Activated naive CD8-positive, alpha-beta T cell treated with anti-CD3 and anti-CD28 coated beads, Interleukin-2, amount 10 ng/mL, durations not matched to agents 7 days and 5 days (primary cell): ENCODE results near the gene SEMA5B. TPM values are rescaled to one million over a fixed set of nuclear protein-coding genes. Genes with fewer than 3 reads are reported as not detected.

Source experiments
- ATAC-seq: fragments of 150-1000 bp; cut with Tn5 transposase; one replicate; pipeline ENCODE4 v1.10.0; 2021; ENCODE audit warnings: low read depth, moderate library complexity
- POLR2A ChIA-PET: fragments of 350-600 bp; sonication (Branson Sonifier 250); formaldehyde crosslinking; loops from one replicate; lab custom pipeline; 2021; ENCODE audit warnings: antibody characterized with exemption; lab: Charles Lee
- DNase-seq: peaks from one replicate; pipeline ENCODE4 v3.0.0; 2021
- H3K27ac Mint-ChIP-seq: one replicate; pipeline ENCODE4 v1.8.0; 2022; ENCODE audit warnings: mild to moderate bottlenecking, mixed read lengths
- H3K27me3 Mint-ChIP-seq: one replicate; pipeline ENCODE4 v1.8.0; 2022; ENCODE audit warnings: mild to moderate bottlenecking, moderate library complexity, mixed read lengths
- H3K36me3 Mint-ChIP-seq: one replicate; pipeline ENCODE4 v1.8.0; 2021; ENCODE audit warnings: mild to moderate bottlenecking, mixed read lengths
- H3K4me1 Mint-ChIP-seq: one replicate; pipeline ENCODE4 v1.8.0; 2021; ENCODE audit warnings: mixed read lengths
- H3K4me3 Mint-ChIP-seq: one replicate; pipeline ENCODE4 v1.8.0; 2022; ENCODE audit warnings: mild to moderate bottlenecking, moderate library complexity, mixed read lengths
- H3K9me3 Mint-ChIP-seq: one replicate; pipeline ENCODE4 v1.8.0; 2021; ENCODE audit warnings: mixed read lengths
- total RNA-seq, 2 experiments: library from RNA; stranded (reverse); gene quantifications; one replicate each; pipeline ENCODE4 v1.2.3, GENCODE V29; 2021

The SEMA5B gene
- total RNA-seq, 2 experiments from 2014 or later, result 0.17 to 0.28 TPM

DNA sequence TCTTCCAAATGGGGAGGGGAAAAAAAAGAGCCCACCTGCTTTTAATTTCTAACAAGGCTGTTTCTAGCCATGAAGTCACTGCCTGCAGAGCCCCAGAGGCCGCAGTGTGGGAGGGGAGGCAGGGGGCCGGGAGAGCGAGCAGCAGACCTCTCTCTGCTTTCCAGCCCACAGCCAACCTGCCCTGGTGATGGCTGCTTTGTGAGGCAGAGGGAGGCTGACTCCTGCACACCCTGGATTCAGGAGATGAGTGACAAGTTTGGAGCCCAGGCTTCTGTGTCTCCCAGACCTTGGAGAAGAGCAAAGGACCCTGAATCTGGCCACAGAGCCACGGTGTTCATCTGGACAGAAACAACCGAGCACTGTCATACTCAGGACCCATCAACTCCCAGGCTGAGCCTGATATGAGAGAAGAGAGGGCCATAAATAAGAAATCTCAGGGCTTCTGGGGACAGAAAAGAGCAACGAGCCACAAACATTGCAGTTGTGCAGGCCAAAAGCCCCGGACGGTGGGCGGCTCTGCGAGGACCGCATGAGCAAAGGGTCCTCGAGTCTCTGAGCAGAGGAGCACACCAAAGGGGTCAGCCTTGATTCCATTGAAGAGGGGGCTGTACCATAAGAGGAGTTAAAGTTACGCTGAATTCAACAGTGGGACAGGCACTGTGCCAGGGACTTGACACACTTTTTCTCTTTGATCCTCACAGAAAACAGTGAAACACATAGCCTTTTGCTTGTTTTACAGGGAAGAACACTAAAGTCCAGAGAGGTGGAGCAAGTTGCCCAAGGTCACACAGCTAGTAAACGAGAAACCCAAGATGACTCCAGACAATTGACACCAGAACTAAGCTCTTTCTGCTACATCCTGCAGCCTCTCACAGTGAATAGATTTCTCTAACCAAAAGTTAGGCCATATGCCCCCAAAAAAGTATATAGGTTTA is 97.2 kb downstream of the SEMA5B start:
- peaks cover 37% of the 10 kb centered on the region for H3K27me3 Mint-ChIP-seq
- H3K4me1 Mint-ChIP-seq, result no peaks in the 10 kb centered on the region
- H3K36me3 Mint-ChIP-seq, result no peaks in the 10 kb centered on the region
- DNase-seq, result peak; percentile 11
- H3K9me3 Mint-ChIP-seq, result no peaks in the 10 kb centered on the region
- POLR2A ChIA-PET, result no interaction called here
- H3K4me3 Mint-ChIP-seq, result no peak overlapping the region
- no peak for ATAC-seq
- no peak overlapping the region for H3K27ac Mint-ChIP-seq

DNA sequence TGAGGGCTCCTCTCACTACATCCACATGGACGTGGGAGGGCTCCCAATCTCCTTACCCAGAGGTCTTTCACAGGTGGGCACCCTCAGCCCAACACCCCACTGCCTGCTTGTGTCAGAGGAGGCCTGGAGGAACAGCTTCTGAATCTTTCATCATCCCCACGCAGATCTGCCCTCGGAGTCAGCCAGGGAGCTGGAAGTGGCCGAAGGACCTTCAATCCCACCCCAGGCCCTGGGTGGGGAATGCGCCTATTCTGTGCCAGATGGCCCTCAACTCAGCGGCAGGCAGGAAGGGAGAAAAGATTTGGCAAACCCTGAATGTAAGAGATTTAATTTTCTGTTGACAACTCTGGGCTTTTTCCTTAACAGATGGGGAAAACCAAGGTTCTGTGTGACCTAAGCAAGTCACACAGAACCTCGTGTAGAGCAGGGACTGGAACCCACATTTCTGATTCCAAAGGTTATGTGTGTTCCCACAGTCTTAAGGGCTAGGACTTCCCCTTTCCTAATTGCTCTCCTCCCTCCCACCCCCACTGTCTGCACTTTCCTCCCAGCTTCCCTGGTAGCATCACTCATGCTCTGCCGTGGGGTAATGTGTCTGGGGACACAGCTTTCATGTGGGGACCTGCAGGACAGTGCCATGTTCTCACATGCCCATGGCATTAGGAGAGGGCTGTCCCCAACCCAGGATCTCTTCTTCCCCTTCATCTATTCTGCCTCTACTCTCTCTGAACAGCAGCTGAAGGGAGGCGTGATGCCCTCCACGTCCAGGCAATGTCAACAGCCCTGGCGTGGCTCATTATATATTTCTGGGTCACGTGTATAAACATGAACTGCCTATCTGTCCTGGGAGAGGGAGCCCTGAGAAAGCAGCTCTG is 98.1 kb downstream of the SEMA5B start:
- no peak for ATAC-seq
- Mint-ChIP-seq H3K9me3 (no peaks in the 10 kb centered on the region), H3K4me3 (no peak overlapping the region), H3K27me3 (peaks cover 33% of the 10 kb centered on the region), H3K36me3 (no peaks in the 10 kb centered on the region), H3K27ac (no peak overlapping the region), H3K4me1 (no peaks in the 10 kb centered on the region)
- POLR2A ChIA-PET, result no interaction called here
- DNase-seq, result peak; percentile 15

DNA sequence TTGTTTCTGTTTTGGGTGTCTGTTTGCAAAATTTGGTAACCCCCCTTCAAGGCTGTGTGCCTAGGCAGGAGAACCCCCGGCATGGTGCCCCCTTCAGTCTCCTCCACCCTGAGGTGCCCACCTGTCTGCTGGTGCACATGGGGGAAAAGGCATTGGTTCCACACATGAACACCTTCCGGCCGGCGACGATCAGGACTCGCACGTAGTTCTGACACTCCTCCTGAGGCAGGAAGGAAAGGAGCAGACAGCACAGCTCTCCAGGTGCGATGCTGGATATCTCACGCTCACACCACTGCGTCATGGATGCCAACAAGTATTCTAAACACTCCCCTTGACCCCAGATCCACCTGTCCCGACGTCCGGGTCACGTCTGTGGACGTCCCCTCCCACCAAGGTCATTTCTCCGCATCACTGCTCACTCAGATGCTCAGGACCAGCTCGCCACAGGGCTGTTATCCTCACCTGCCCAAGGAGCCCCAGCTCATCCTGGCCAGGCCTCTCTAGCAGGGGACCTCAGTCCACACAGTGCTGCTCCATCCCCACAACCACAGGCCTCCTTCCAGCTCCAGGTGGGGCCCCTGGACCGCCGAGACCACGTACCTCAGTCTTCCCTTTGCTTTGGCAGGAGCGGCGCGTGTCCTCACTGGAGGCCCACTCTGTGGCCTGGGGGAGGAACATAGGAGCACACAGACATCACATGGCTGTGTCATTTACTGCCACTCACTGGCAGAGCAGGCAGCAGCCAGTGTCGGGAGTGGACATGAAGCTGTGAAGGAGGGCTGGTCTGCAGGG is 99.0 kb downstream of the SEMA5B start:
- no peaks in the 10 kb centered on the region for H3K4me1 Mint-ChIP-seq
- no peaks in the 10 kb centered on the region for H3K9me3 Mint-ChIP-seq
- no peaks in the 10 kb centered on the region for H3K36me3 Mint-ChIP-seq
- POLR2A ChIA-PET, result interaction anchor here (0.5 kb wide), 1 partner anchor 173 kb away, joined by 4 read pairs; no protein-coding TSS in a partner anchor
- no peak overlapping the region for H3K27ac Mint-ChIP-seq
- H3K4me3 Mint-ChIP-seq, result no peak overlapping the region
- DNase-seq (peak; percentile 19), ATAC-seq (no peak)
- H3K27me3 Mint-ChIP-seq, result peaks cover 28% of the 10 kb centered on the region

DNA sequence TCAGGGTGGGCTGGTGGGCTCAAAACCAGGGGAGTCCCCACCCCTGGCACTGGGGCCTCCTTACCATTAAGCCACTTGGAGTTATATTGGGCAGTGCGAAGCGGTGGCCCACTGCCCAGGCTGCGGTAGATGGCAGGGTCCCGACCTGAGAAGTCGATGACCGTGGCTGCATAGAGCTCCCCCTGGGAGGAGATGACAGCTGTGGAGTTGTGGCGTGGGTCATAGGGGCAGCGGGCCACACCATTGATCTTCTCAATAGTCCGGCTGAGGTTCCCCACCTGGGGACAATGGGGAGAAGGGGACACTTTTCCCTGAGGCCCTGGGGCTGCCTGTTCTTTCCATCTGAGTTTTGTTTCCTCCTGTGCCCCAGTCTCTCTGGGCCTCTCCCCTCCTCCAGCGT is 99.8 kb downstream of the SEMA5B start:
- peak; percentile 17 for DNase-seq
- Mint-ChIP-seq H3K27me3 (peaks cover 22% of the 10 kb centered on the region), H3K4me1 (no peaks in the 10 kb centered on the region), H3K4me3 (no peak overlapping the region), H3K9me3 (no peaks in the 10 kb centered on the region), H3K27ac (no peak overlapping the region), H3K36me3 (no peaks in the 10 kb centered on the region)
- no peak for ATAC-seq
- POLR2A ChIA-PET, result no interaction called here

DNA sequence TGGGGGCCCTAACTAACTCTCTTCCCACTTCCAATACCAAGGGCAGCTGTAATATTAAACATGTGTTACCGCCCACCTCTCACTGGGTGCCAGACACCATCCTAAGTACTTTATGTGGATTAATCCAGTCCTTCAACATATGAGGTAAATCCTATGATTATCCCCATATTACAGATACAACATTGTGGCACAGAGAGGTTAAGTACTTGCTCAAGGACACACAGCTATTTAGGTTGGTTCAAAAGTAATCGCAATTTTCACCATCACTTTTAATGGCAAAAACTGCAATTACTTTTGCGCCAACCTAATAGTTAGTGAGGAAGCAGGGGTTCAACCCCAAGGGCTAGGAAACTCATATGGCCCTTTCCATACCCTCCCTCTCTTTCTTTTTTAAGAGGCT is 100.8 kb downstream of the SEMA5B start:
- DNase-seq, result no peak
- H3K4me3 Mint-ChIP-seq, result no peak overlapping the region
- peaks cover 4% of the 10 kb centered on the region for H3K4me1 Mint-ChIP-seq
- POLR2A ChIA-PET, result no interaction called here
- H3K9me3 Mint-ChIP-seq, result no peaks in the 10 kb centered on the region
- H3K27me3 Mint-ChIP-seq, result peaks cover 26% of the 10 kb centered on the region
- ATAC-seq, result no peak
- H3K27ac Mint-ChIP-seq, result no peak overlapping the region
- no peaks in the 10 kb centered on the region for H3K36me3 Mint-ChIP-seq

DNA sequence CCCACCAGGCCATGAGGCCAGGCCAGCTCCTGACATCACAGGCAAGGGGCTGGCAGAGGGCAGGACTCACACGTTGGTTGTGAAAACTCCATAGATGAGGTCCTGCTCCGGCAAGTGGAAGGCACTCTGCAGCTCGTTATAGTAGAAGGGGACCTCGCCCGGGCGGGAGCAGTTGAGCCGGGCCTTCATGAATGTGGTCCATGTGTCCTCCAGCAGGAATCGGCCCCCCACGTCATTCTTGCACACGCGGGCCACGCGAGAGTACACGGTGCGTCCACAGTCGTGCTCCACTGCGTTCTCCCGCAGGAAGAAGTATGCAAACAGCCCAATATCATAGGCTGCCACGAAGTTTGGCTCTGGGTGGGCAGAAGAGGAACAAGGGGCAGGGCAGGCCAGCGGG is 101.2 kb downstream of the SEMA5B start:
- Mint-ChIP-seq H3K4me1 (peaks cover 4% of the 10 kb centered on the region), H3K4me3 (no peak overlapping the region), H3K27ac (no peak overlapping the region), H3K36me3 (no peaks in the 10 kb centered on the region), H3K27me3 (peaks cover 24% of the 10 kb centered on the region), H3K9me3 (no peaks in the 10 kb centered on the region)
- POLR2A ChIA-PET, result no interaction called here
- DNase-seq, result peak; percentile 17
- no peak for ATAC-seq

DNA sequence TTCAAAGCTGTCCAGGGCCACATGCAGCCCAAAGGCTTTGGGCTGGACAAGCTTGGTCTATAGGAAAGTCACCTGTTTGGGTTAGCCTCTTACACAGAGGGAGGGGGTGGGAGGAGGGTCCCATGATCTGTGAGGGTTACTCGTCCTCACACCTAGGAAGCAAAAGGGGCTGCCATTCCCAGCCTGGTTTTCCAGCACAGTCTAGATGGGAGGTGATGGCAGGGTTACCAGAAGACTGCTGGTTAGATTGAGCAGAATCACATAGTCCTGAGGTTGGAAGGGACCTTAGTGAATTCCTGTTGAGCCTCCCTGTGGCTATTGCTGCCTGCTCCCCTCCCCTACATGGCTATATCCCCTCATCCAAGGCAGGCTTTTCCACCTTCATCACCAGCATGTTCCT is 101.8 kb downstream of the SEMA5B start:
- ATAC-seq, result no peak
- DNase-seq, result no peak
- Mint-ChIP-seq H3K4me3 (no peak overlapping the region), H3K27me3 (peaks cover 26% of the 10 kb centered on the region), H3K9me3 (no peaks in the 10 kb centered on the region), H3K36me3 (no peaks in the 10 kb centered on the region), H3K4me1 (peaks cover 4% of the 10 kb centered on the region), H3K27ac (no peak overlapping the region)
- POLR2A ChIA-PET, result no interaction called here

DNA sequence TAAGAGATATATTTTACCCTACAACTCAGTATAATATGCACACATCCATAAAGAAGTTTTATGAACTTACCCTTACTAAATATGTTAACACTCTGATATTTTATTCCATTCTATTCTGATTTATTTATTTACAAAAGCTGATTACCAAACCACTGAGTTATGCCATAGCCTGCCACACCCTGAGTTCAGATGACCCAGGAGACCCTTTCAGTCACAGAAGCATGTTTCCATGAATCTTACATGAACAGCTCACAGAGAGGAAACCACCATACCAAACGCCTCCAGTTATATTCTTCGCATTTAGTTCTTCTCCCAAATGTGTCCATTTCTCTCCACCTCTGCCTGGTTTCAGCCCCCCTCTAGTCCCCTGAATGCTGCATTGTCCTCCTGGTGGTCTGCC is 103.5 kb downstream of the SEMA5B start:
- H3K9me3 Mint-ChIP-seq, result no peaks in the 10 kb centered on the region
- H3K4me1 Mint-ChIP-seq, result peaks cover 4% of the 10 kb centered on the region
- DNase-seq (no peak), ATAC-seq (no peak)
- no peak overlapping the region for H3K4me3 Mint-ChIP-seq
- no peaks in the 10 kb centered on the region for H3K36me3 Mint-ChIP-seq
- POLR2A ChIA-PET, result no interaction called here
- H3K27me3 Mint-ChIP-seq, result peaks cover 32% of the 10 kb centered on the region
- no peak overlapping the region for H3K27ac Mint-ChIP-seq

DNA sequence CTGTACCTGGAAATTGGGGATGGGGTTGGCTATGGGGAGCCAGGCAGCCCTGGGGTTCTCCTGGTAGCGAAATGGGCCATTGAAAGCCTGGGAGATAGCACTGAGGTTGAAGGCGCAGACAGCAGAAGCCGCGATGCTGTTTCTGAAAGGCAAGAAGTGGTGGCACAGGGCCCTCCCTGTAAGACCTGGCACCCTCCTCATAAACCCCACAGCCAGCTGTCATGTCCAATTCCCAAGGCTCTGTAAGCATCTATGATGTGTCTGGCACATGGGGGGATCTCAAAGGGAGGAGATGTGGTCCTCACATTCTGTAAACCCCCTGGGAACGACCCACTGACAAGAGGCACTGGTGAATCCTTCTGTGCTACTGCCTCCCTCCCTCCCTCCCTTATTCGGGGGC is 104.0 kb downstream of the SEMA5B start:
- Mint-ChIP-seq H3K4me3 (no peak overlapping the region), H3K4me1 (peaks cover 4% of the 10 kb centered on the region), H3K36me3 (no peaks in the 10 kb centered on the region), H3K9me3 (no peaks in the 10 kb centered on the region), H3K27ac (no peak overlapping the region), H3K27me3 (peaks cover 35% of the 10 kb centered on the region)
- ATAC-seq (no peak), DNase-seq (no peak)
- POLR2A ChIA-PET, result no interaction called here

DNA sequence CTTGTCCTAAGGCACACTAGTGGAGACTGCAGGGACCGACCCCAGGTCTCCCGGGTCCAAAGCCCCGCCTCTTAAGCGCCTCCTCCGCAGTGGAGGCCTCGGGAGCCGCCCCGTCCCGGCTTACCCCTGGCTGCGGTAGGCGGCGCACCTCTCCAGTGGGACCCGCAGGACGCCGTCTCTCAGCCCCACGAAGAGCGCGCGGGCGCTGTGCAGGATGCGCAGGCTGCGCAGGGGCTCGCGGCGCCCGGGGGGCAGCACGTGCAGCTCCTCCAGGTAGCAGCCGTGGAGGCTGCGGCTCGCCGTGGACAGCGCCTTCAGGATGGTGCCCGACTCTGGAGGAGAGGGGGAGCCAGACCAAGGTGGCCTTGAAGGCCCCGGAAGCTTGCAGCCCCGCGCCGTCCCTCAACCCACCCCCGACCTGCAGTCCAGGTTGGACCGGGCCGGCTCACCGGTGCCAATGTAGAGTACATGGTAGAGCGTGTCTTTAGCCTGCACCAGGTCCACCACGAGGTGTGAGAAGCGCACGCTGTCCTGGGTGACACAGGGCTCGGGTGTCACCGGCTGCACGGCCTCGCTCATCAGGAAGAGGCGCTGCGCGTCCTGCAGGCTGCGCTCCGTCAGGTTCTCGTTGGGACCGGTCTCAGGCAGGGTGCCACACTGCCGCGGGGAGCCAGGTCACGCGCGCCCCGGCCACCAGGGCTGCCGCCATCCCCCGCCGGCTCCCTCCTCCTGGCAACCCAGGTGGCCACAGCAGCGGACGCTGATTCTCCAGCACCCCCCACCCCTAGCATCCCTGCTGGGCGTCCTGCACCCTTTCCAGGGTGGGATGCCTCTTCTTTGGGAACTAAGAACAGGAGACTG is 105.5 kb downstream of the SEMA5B start:
- Mint-ChIP-seq H3K9me3 (no peaks in the 10 kb centered on the region), H3K4me3 (peak overlapping the region; percentile 25), H3K27me3 (peaks cover 36% of the 10 kb centered on the region), H3K36me3 (no peaks in the 10 kb centered on the region), H3K4me1 (peaks cover 4% of the 10 kb centered on the region), H3K27ac (no peak overlapping the region)
- peak; percentile 63 for DNase-seq
- ATAC-seq, result peak; percentile 89
- POLR2A ChIA-PET, result interaction anchor here (1.1 kb wide), 1 partner anchor 15 kb away, joined by 3 read pairs; no protein-coding TSS in a partner anchor

DNA sequence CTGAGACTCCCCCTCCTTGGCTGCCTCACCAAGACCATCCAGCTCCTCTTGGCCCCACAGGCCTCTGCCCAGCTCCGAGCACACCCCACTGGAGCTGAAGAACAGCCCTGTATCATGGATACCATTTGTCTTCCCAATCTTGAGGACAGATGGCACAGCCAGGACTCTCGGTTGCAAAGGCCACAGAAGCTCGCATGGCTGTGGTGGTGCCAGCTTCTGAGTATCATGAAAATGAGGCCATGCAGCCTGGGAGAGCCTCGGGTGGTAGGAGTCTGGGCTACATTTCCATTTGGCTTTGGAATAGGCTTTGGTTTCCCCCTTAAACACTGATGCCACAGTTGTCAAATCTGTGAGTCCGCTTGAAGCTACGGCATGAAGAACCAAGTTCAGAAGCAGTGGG is 106.6 kb downstream of the SEMA5B start:
- Mint-ChIP-seq H3K4me1 (peaks cover 7% of the 10 kb centered on the region), H3K36me3 (no peaks in the 10 kb centered on the region), H3K27ac (no peak overlapping the region), H3K27me3 (peaks cover 42% of the 10 kb centered on the region), H3K4me3 (no peak overlapping the region), H3K9me3 (no peaks in the 10 kb centered on the region)
- no peak for DNase-seq
- no peak for ATAC-seq
- POLR2A ChIA-PET, result no interaction called here

DNA sequence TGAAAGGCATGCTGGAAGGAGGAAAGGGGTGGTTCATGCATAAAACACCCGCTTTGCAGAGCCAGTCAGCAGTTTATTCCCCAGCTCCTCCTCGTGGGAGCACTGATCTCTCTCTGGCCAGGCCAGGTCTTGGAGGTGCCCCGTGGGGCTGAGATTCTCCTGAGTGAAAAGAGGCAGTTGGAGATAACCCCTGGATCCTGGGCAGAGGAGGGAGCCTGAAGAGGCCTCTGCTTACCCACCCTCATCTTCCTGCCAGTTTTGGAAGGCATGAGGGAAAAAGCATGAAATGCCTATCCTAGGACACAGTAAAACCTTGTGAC is 108.3 kb downstream of the SEMA5B start:
- DNase-seq (no peak), ATAC-seq (no peak)
- Mint-ChIP-seq H3K4me1 (peaks cover 10% of the 10 kb centered on the region), H3K4me3 (no peak overlapping the region), H3K27me3 (peaks cover 44% of the 10 kb centered on the region), H3K27ac (no peak overlapping the region), H3K36me3 (no peaks in the 10 kb centered on the region), H3K9me3 (no peaks in the 10 kb centered on the region)
- POLR2A ChIA-PET, result interaction anchor here (0.6 kb wide), 1 partner anchor 1015 kb away, joined by 3 read pairs; no protein-coding TSS in a partner anchor
